Natural killer cell (primary cell): ENCODE data around the gene YES1. TPM values are rescaled to one million over a fixed set of nuclear protein-coding genes. Genes with fewer than 3 reads are reported as not detected.

Experiments
- ATAC-seq, 3 donors: fragments of 150-1000 bp in 2 of 3; fragments of 200-7000 bp in 1 of 3; cut with Tn5 transposase; 1 replicate in 1 of 3; 2 replicates in 2 of 3; pipeline ENCODE4 v1.10.0; 2021; ENCODE audit warnings: mild to moderate bottlenecking in 2 of 3, moderate library complexity in 2 of 3
- DNase-seq, 2 donors: peaks; one replicate each; pipeline versions ENCODE4 v3.0.0 to v3.0.0-alpha.2; 2013 to 2021; ENCODE audit warnings: mixed read lengths in 1 of 2
- H3K27ac ChIP-seq: one replicate; pipeline ENCODE4 v1.5.1; 2013; ENCODE audit warnings: mild to moderate bottlenecking, low read length
- H3K27me3 ChIP-seq: one replicate; pipeline ENCODE4 v1.6.1; 2013; ENCODE audit warnings: low read length; ENCODE audit not compliant: control insufficient read depth, insufficient read depth
- H3K36me3 ChIP-seq: one replicate; pipeline ENCODE4 v1.6.1; 2013; ENCODE audit warnings: low read length; ENCODE audit not compliant: control insufficient read depth, insufficient read depth
- H3K4me1 ChIP-seq: one replicate; pipeline ENCODE4 v1.6.1; 2013; ENCODE audit warnings: low read length; ENCODE audit not compliant: control insufficient read depth, insufficient read depth
- H3K4me3 ChIP-seq: one replicate; pipeline ENCODE4 v1.5.1; 2013; ENCODE audit warnings: low read length
- H3K9me3 ChIP-seq: one replicate; pipeline ENCODE4 v1.6.1; 2013; ENCODE audit warnings: low read length; ENCODE audit not compliant: control insufficient read depth, insufficient read depth
- H3K27ac Mint-ChIP-seq, 2 donors: one replicate each; pipeline ENCODE4 v1.8.0; 2022; ENCODE audit warnings: mild to moderate bottlenecking in 2 of 2, mixed read lengths in 2 of 2, moderate library complexity in 1 of 2
- H3K27me3 Mint-ChIP-seq, 2 donors: one replicate each; pipeline ENCODE4 v1.8.0; 2022; ENCODE audit warnings: low read depth in 2 of 2, mixed read lengths in 2 of 2
- H3K36me3 Mint-ChIP-seq: one replicate; pipeline ENCODE4 v1.8.0; 2022; ENCODE audit warnings: mixed read lengths
- H3K4me1 Mint-ChIP-seq, 2 donors: one replicate each; pipeline ENCODE4 v1.8.0; 2022; ENCODE audit warnings: mixed read lengths in 2 of 2
- H3K4me3 Mint-ChIP-seq: one replicate; pipeline ENCODE4 v1.8.0; 2022; ENCODE audit warnings: mild to moderate bottlenecking, moderate library complexity, mixed read lengths
- H3K9me3 Mint-ChIP-seq, 2 donors: one replicate each; pipeline ENCODE4 v1.8.0; 2022; ENCODE audit warnings: mixed read lengths in 2 of 2
- CTCF ChIP-seq: fragments of 200-600 bp; IDR thresholded peaks from one replicate; pipeline ENCODE4 v1.8.0; 2022; ENCODE audit warnings: antibody characterized with exemption
- WGBS: methylation state at CpG from one replicate; pipeline ENCODE4 v1.1.7; 2013; ENCODE audit warnings: missing lambda C conversion rate; ENCODE audit not compliant: insufficient coverage; 5-methylcytosine and 5-hydroxymethylcytosine counted together
- intact Hi-C: fragments of 100-400 bp; cut with micrococcal nuclease; formaldehyde crosslinking; loops from one replicate; pipeline ENCODE4 v1.14.2; 2022
- total RNA-seq, 4 donors: library from RNA; stranded (reverse); fragments of 120-200 nt in 1 of 4; gene quantifications; one replicate each; pipeline versions ENCODE4 v1.2.3 to v1.2.4, GENCODE V29; 2013 to 2022

Gene YES1
- total RNA-seq, 3 donors from 2014 or later (not counting 1 experiment from before 2014, with no cell fraction given) = 70.2 to 101 (median 76.2) TPM

- Mint-ChIP-seq H3K4me1 (peaks cover 0 to 5% of the 10 kb centered on the region in 2 donors), H3K27me3 (no peaks in the 10 kb centered on the region), H3K9me3 (no peaks in the 10 kb centered on the region), H3K4me3 (no peak overlapping the region), H3K27ac (peak overlapping the region; percentile 21 to 27), H3K36me3 (no peaks in the 10 kb centered on the region)
- H3K27me3 ChIP-seq = no peaks in the 10 kb centered on the region
- no peaks in the 10 kb centered on the region for H3K9me3 ChIP-seq
- TF ChIP-seq CTCF = no peak
- ATAC-seq (no peak), DNase-seq (no peak)
- intact Hi-C loops = no loop called here
- 100% methylated on average over 1 of the region's 1 CpG for WGBS
- H3K4me3 ChIP-seq = no peak overlapping the region
- H3K36me3 ChIP-seq = peaks cover 9% of the 10 kb centered on the region
- H3K27ac ChIP-seq = no peak overlapping the region
- no peaks in the 10 kb centered on the region for H3K4me1 ChIP-seq
These were observed 88.4 kb downstream of the YES1 start for GRCh38 chr18:723541-724080.

- H3K27ac ChIP-seq = no peak overlapping the region
- H3K36me3 ChIP-seq = no peaks in the 10 kb centered on the region
- 98% methylated on average over 2 of the region's 4 CpGs for WGBS
- Mint-ChIP-seq H3K4me3 (no peak overlapping the region), H3K27me3 (no peaks in the 10 kb centered on the region), H3K4me1 (peaks cover 5 to 7% of the 10 kb centered on the region in 2 donors), H3K27ac (peak overlapping the region; percentile 16 to 32), H3K9me3 (no peaks in the 10 kb centered on the region), H3K36me3 (no peaks in the 10 kb centered on the region)
- no peak for DNase-seq
- no peaks in the 10 kb centered on the region for H3K9me3 ChIP-seq
- no peak for TF ChIP-seq CTCF
- intact Hi-C loops = no loop called here
- no peak overlapping the region for H3K4me3 ChIP-seq
- H3K27me3 ChIP-seq = no peaks in the 10 kb centered on the region
- H3K4me1 ChIP-seq = peaks cover 5% of the 10 kb centered on the region
- ATAC-seq = no peak
These were observed 95.0 kb downstream of the YES1 start for GRCh38 chr18:717003-717402.

- Histone ChIP-seq H3K4me3 (no peak overlapping the region), H3K36me3 (no peaks in the 10 kb centered on the region), H3K27me3 (no peaks in the 10 kb centered on the region), H3K4me1 (peaks cover 17% of the 10 kb centered on the region), H3K9me3 (no peaks in the 10 kb centered on the region), H3K27ac (no peak overlapping the region)
- Mint-ChIP-seq H3K27me3 (no peaks in the 10 kb centered on the region), H3K4me3 (no peak overlapping the region), H3K4me1 (peaks cover 17 to 19% of the 10 kb centered on the region in 2 donors), H3K27ac (peak overlapping the region; percentile 16 to 75), H3K9me3 (no peaks in the 10 kb centered on the region), H3K36me3 (no peaks in the 10 kb centered on the region)
- 44% methylated on average over 1 of the region's 1 CpG for WGBS
- TF ChIP-seq CTCF = no peak
- intact Hi-C loops = no loop called here
- peak in 1 of 2 donors; percentile 44 for DNase-seq
- no peak for ATAC-seq
These were observed 96.4 kb downstream of the YES1 start for GRCh38 chr18:715626-716025.

GRCh38 chr18:713135-713490, 98.9 kb downstream of the YES1 start:
- no peaks in the 10 kb centered on the region for H3K36me3 Mint-ChIP-seq
- Histone ChIP-seq H3K4me1 (peaks cover 17% of the 10 kb centered on the region), H3K36me3 (no peaks in the 10 kb centered on the region), H3K27ac (no peak overlapping the region), H3K27me3 (no peaks in the 10 kb centered on the region), H3K4me3 (peak overlapping the region; percentile 26), H3K9me3 (no peaks in the 10 kb centered on the region)
- H3K27me3 Mint-ChIP-seq = no peaks in the 10 kb centered on the region
- DNase-seq = peak in 1 of 2 donors; percentile 17
- intact Hi-C loops = no loop called here
- no peak for ATAC-seq
- peak overlapping the region; percentile 43 to 97 for H3K27ac Mint-ChIP-seq
- H3K9me3 Mint-ChIP-seq = no peaks in the 10 kb centered on the region
- 91% methylated on average over 23 of the region's 23 CpGs for WGBS
- no peak for TF ChIP-seq CTCF
- peaks cover 17 to 26% of the 10 kb centered on the region in 2 donors for H3K4me1 Mint-ChIP-seq
- H3K4me3 Mint-ChIP-seq = peak overlapping the region; percentile 78
